Kidney epithelial cell (primary cell): ENCODE measurements around the gene GNE. TPM values are rescaled to one million over a fixed set of nuclear protein-coding genes. Genes with fewer than 3 reads are reported as not detected.
"Not testable (repeated sequence)": the region's sequence is repeated elsewhere in the genome, so short reads cannot be mapped to it uniquely, and the experiment has no call there.

ENCODE experiments used
- DNase-seq: peaks from one replicate; pipeline ENCODE4 v3.0.0-alpha.2; 2010; ENCODE audit warnings: low read depth
- H3K27me3 ChIP-seq: 2 replicates; pipeline ENCODE4 v1.6.0; 2011; ENCODE audit warnings: low read length; ENCODE audit not compliant: control insufficient read depth, insufficient read depth
- H3K36me3 ChIP-seq: 2 replicates; pipeline ENCODE4 v1.5.1; 2011; ENCODE audit warnings: low read length; ENCODE audit not compliant: control insufficient read depth, insufficient read depth
- H3K4me3 ChIP-seq: 2 replicates; pipeline ENCODE4 v1.5.1; 2011; ENCODE audit warnings: low read depth, mild to moderate bottlenecking, control low read depth, low read length
- total RNA-seq: library from RNA; depleted of rRNA; stranded (reverse); fragments of >200 nt; gene quantifications from 2 replicates; pipeline ENCODE4 v1.2.3, GENCODE V29; 2015
- TF ChIP-seq, protein P1 (sequence below): IDR thresholded peaks from 2 replicates; pipeline ENCODE4 v1.5.1; 2011; ENCODE audit warnings: mild to moderate bottlenecking, moderate library complexity, low read length, control low read depth, inconsistent platforms; ENCODE audit not compliant: insufficient read depth, poor library complexity, severe bottlenecking

GNE gene, protein sequence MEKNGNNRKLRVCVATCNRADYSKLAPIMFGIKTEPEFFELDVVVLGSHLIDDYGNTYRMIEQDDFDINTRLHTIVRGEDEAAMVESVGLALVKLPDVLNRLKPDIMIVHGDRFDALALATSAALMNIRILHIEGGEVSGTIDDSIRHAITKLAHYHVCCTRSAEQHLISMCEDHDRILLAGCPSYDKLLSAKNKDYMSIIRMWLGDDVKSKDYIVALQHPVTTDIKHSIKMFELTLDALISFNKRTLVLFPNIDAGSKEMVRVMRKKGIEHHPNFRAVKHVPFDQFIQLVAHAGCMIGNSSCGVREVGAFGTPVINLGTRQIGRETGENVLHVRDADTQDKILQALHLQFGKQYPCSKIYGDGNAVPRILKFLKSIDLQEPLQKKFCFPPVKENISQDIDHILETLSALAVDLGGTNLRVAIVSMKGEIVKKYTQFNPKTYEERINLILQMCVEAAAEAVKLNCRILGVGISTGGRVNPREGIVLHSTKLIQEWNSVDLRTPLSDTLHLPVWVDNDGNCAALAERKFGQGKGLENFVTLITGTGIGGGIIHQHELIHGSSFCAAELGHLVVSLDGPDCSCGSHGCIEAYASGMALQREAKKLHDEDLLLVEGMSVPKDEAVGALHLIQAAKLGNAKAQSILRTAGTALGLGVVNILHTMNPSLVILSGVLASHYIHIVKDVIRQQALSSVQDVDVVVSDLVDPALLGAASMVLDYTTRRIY
- total RNA-seq = 21.4 and 23.9 TPM in 2 replicates

GRCh38 chr9:36258208-36258995 lies at the start of gene GNE:
Gene GNE, minus strand, starts transcription at chr9:36258448. Its CDS starts 9,093 bp downstream, at chr9:36249355.
- TF ChIP-seq, protein P1, sequence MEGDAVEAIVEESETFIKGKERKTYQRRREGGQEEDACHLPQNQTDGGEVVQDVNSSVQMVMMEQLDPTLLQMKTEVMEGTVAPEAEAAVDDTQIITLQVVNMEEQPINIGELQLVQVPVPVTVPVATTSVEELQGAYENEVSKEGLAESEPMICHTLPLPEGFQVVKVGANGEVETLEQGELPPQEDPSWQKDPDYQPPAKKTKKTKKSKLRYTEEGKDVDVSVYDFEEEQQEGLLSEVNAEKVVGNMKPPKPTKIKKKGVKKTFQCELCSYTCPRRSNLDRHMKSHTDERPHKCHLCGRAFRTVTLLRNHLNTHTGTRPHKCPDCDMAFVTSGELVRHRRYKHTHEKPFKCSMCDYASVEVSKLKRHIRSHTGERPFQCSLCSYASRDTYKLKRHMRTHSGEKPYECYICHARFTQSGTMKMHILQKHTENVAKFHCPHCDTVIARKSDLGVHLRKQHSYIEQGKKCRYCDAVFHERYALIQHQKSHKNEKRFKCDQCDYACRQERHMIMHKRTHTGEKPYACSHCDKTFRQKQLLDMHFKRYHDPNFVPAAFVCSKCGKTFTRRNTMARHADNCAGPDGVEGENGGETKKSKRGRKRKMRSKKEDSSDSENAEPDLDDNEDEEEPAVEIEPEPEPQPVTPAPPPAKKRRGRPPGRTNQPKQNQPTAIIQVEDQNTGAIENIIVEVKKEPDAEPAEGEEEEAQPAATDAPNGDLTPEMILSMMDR = no peak
- DNase-seq = peak; percentile 73
- Histone ChIP-seq H3K36me3 (no peaks in the 10 kb centered on the region), H3K4me3 (peak within 1 kb of the TSS; percentile 76), H3K27me3 (no peaks in the 10 kb centered on the region)

GRCh38 chr9:36306471-36307306 lies 48.4 kb upstream of the GNE start:
- TF ChIP-seq, protein P1 = no peak
- DNase-seq = no peak
- Histone ChIP-seq H3K36me3 (no peaks in the 10 kb centered on the region), H3K4me3 (no peak overlapping the region), H3K27me3 (no peaks in the 10 kb centered on the region)

DNA sequence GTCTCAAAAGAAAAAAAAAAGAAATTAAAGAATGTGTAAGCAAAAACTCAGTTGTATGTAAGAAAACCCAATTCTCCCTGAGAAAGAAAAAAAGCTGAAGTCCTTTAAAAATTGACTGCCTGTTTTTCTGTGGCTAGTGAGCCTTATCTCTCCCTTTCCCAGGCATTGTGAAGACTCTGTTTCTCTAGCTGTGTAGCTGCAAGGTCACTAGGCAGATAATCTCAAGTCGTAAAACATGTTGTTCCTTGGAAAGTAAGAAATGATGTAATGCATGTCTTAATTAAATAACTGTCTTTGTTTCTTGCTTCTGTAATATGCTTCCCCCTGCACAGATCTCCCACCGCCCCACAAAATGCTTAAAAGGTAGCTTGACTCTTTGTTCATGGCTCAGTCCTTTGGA lies 46.1 kb upstream of the GNE start:
- DNase-seq, H3K36me3 ChIP-seq, H3K27me3 ChIP-seq, H3K4me3 ChIP-seq: not testable (repeated sequence)

DNA sequence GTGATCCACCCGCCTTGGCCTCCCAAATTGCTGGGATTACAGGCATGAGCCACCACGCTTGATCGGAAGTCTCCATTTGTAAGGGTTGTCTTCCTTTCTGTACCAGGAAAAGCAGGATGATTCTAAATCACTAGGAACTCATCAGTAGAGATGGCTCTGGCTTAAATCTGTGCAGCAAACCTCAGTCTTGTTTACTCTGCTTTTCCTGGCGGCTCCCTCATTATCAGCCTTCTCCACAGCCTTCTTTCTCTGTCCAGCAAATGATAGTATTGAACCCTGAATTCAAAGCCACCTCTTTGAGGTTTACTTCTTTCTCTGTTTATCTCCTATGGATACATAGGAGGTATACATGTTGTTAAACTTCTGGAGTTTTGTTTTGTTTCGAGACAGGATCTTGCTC lies 43.0 kb upstream of the GNE start:
- Histone ChIP-seq H3K4me3 (no peak overlapping the region), H3K36me3 (no peaks in the 10 kb centered on the region)
- TF ChIP-seq, protein P1 = no peak

DNA sequence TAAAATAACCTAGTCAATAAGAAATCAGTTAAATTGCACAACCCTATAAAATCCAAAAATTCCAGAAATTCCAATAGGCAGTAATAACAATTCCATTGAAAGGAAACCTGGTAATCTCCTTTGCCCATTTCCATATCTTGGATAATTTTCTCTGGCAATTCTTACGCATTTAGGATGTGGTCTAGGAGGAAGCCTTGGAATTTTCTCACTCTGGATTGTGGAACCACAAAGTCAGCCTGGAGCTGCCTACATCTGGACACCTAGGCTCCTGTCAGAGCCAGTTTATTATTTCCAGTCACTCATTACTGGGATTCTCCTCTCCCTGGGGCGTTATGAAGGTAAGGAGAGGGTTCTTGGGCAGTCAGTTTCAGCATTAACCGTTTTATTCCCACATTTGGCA lies 40.3 kb upstream of the GNE start:
- no peaks in the 10 kb centered on the region for H3K27me3 ChIP-seq
- no peak overlapping the region for H3K4me3 ChIP-seq
- no peaks in the 10 kb centered on the region for H3K36me3 ChIP-seq
- peak; percentile 23 for DNase-seq
- TF ChIP-seq, protein P1 = no peak

More for the DNA sequence above, 43.0 kb upstream of the GNE start:
- no peaks in the 10 kb centered on the region for H3K27me3 ChIP-seq
- no peak for DNase-seq
